T follicular helper cell (primary cell): ENCODE data around the gene CCDC116.
"Not testable (repeated sequence)": the region's sequence is repeated elsewhere in the genome, so short reads cannot be mapped to it uniquely, and the experiment has no call there.

Source experiments
- DNase-seq: peaks from one replicate; pipeline ENCODE4 v3.0.0-alpha.2; 2020; ENCODE audit warnings: low read depth
- total RNA-seq, 2 experiments: gene quantifications; one replicate each; lab custom pipeline; 2026; lab: John Stamatoyannopoulos, UW

The CCDC116 gene, protein sequence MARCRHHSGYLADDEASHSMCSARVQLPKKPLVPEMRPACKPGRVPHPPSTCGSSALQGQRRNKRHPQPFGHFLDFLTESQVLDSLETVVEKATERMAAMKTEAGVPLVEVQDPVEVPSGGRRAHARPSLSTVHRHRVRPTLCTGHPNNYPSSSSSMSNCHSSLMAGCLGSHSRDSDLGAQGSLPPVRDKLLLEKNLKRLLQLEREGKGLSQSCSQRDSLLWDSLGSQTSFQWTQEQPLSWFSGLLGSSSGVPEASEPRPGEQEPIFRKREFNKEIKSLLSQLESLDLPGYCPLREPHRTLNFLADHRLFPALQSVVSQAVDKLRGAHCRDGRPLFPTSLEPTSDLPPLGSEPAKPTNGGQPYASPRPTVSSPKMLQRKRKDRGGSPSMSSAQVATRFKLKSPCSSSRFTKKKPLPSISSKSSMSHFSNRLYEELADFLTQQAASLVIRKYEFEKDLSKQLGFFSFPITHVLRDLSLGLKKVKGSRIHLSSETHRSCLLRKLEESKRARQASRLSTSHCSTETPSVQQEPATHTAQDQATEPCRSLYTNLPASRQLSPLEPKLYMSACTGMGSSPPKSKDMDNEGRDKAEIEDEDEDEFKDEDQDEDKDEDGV
- 0.78 to 1.1 reads per million in 2 experiments for total RNA-seq

- peak; percentile 60 for DNase-seq
Measured at GRCh38 chr22:21632237-21632895, at the start of gene CCDC116. CCDC116 (plus strand) TSS chr22:21632760; CDS start chr22:21633182, 422 bp downstream.

GRCh38 chr22:21582801-21583740 is 49.5 kb upstream of the CCDC116 start:
- DNase-seq: no peak

- no peak for DNase-seq
Measured at GRCh38 chr22:21585389-21585788, 47.2 kb upstream of the CCDC116 start.

DNA sequence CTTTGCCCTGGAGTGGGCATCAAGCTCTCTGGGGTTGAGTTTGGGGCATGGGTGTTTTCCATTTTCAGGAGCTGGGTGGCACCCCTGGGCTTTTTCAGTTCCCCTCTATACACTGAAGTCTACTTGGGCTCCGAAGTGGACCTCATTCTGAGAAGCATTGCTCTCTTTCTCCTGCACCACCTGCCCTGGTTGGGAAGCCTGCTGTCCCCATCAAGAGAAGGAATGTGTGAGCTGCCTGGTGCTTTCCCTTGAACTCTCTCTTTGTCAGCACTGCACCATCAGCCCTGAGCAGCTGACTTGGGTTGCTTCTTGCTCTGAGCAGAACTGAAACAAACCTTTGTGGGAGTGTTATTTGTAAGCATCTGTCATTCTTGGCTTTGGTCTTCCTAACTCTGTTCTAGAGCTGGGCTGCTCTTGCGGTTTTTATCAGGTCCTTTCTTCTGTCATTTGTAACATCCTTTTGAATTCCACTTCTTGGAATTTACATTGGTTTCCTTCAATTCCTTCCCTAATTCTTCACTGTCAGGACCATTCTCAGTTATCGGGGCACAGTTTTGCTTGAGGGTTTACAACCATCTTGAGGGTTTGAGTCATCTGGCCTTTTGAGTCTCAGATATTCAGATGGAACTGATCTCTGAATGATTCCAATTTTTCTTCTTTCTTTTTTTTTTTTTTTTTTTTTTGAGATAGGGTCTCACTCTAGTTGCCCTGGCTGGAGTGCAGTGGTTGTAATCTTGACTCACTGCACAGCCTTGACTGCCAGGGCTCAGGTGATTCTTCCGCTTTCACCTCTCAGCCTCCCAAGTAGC is 44.6 kb upstream of the CCDC116 start:
- no peak for DNase-seq

DNA sequence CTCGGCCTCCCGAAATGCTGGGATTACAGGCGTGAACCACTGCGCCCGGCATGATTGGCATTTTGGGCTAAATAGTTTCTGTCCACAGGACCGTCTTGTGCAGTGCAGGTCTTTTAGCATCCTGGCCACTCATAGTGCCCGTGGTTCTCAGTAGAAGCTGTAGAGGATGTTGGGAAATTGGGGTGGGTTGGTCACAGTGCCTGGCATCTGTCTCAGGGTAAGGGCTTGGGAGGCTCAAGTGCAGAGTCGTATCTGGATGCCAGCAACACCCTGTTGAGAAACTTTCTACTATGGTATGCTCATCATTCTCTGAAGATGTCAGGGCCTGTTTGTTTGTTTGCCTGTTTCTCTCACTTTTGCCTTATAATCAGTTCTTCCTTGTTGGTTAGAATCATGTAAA is 43.2 kb upstream of the CCDC116 start:
- DNase-seq: no peak

GRCh38 chr22:21590809-21591641 is 41.5 kb upstream of the CCDC116 start:
- no peak for DNase-seq

GRCh38 chr22:21591695-21592094 is 40.9 kb upstream of the CCDC116 start:
- no peak for DNase-seq

DNA sequence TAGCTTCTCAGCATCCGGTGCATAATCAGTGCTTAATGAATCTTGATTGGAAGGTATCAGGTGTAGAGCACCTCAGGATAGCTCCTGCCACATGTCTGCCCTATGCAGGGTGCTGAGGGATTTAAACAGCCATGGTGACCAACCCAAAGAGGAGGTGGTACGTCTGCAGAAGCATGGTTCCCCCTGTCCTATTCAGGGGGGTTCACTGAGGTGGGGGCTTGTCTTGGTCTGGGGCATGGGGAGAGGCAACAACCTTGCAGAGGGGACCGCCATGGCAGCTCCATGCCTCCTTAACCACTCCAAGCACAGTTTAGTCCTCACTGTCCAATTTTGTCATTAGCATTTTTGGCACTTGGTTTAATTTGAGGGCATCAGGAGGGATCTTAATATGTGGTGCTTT is 40.1 kb upstream of the CCDC116 start:
- DNase-seq: no peak

- no peak for DNase-seq
Measured at GRCh38 chr22:21593406-21594232, 38.9 kb upstream of the CCDC116 start.

GRCh38 chr22:21594865-21595452 is 37.6 kb upstream of the CCDC116 start:
- no peak for DNase-seq

DNA sequence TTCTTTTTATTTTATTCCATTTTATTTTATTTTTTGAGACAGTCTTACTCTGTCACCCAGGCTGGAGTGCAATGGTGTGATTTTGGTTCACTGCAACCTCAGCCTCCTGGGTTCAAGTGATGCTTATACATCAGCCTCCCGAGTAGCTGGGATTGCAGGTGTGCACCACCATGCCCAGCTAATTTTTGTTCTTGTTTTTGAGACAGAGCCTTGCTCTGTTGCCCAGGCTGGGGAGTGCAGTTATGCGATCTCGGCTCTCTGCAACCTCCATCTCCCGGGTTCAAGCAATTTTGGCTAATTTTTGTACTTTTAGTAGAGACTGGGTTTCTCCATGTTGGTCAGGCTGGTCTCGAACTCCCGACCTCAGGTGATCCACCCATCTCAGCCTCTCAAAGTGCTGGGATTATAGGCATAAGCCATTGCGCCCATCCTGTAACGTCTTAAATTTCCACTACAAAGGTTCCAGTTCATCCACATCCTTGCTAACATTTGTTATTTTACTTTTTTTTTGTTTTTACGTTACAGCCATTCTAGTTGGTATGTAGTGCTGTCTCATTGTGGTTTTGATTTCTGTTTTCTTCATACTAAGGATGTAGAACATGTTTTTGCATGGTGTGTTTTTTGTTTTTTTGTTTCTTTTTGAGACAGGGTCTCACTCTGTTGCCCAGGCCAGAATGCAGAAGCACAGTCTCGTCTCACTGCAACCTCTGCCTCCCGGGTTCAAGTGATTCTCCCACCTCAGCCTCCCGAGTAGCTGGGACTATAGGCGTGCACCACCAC is 36.0 kb upstream of the CCDC116 start:
- not testable (repeated sequence) for DNase-seq

DNA sequence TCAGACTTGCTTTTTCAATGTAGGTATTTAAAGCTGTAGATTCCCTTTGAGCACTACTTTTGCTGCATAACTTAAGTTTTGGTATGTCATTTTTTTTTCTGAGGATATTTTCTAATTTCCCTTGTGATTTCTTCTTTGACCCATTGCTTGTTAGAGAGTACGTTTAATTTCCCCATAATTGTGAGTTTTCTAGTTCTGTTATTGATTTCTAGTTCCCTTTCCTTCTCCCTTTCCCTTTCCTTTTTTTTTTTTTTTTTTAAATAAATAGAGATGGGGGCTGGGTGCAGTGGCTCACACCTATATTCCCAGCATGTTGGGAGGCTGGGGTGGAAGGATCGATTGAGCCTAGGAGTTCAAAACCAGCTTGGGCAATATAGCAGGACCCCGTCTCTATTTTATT is 34.3 kb upstream of the CCDC116 start:
- DNase-seq: no peak

DNA sequence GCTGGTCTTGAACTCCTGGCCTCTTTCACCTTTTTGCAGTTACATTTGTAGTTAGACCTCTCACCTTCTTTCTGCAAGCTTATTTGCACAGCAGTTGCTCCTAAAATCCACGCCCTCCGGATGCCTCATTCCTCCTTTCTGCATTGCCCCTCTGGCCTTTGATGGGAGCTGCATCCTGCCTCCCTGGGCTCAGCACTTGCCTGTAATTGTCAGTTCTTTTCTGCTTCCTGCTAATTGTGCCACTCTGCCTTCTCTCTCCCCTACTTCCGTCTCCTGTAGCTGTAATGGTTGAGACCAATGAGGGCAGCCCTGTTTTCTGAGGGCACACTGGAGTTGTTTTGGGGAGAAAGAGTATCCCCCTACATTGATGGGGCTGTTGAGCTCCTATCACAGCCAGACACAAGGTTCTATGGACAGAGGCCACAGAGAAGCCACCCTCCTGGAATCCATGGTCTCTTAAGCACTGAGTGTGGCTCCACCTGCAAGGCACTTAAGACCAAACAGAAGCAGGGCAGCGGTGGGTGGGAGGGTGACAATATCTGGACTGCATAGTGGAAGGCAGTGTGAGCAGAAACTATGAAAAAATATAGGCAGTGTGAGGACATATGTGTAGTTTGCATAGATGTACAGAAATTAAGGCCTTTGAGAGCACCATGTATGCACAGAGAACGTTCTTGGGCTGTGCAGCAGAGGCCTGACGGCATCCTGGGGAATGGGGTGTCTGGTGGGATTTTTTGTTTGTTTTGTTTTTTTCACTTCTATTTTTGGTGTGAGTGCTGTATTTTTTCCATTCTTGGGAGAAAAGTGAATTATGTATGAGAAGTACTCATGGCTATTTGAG is 33.3 kb upstream of the CCDC116 start:
- no peak for DNase-seq

GRCh38 chr22:21602579-21602978 is 30.0 kb upstream of the CCDC116 start:
- DNase-seq: no peak

DNA sequence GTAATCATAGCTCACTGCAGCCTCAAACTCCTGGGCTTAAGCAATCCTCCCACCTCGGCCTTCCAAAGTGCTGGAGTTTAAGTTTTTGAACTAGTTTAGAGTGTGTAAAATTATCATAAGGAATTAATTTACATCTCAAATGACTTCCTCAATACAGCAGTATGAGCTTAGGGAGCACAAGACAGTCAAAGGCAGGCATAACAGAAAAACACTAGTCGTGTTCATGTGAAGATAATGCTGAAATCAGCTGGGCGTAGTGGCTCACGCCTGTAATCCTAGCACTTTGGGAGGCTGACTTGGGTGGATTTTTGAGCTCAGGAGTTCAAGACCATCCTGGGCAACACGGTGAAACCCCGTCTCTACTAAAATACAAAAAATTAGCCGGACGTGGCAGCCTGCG is 28.6 kb upstream of the CCDC116 start:
- no peak for DNase-seq

GRCh38 chr22:21605887-21606564 is 26.5 kb upstream of the CCDC116 start:
- DNase-seq: no peak
